ENCODE data around the gene SPATA24. TPM values are rescaled to one million over a fixed set of nuclear protein-coding genes. Genes with fewer than 3 reads are reported as not detected.

Gene SPATA24
- total and polyA plus RNA-seq, 2 of the 13 experiments (the other 11 are each of a cell fraction or from before 2014, with no cell fraction given): 6.0 to 11.1 TPM

GRCh38 chr5:139439013-139439903 lies 35.4 kb upstream of the SPATA24 start, which contains the start of gene DNAJC18 (continued):
- TF ChIP-seq ZNF616 (CRISPR knock-in tag; IDR thresholded peaks at IDR 0.05; ENCODE audit: low read depth) (no peak), ZSCAN5A (CRISPR knock-in tag; IDR thresholded peaks at IDR 0.05; ENCODE audit: borderline replicate concordance) (no peak), JUND (CRISPR knock-in tag; IDR thresholded peaks at IDR 0.05) (no peak), MEIS2 (CRISPR knock-in tag; IDR thresholded peaks at IDR 0.05) (no peak), HOXA3 (CRISPR knock-in tag; IDR thresholded peaks at IDR 0.05) (peak; percentile 59; the same call in 1 of the 2 replicates), E2F1 (CRISPR knock-in tag; IDR thresholded peaks at IDR 0.05) (no peak), RFXAP (CRISPR knock-in tag; IDR thresholded peaks at IDR 0.05; ENCODE audit: borderline replicate concordance) (no peak), ZFP82 (CRISPR knock-in tag; IDR thresholded peaks at IDR 0.05; ENCODE audit: borderline replicate concordance) (no peak), ZNF740 (CRISPR knock-in tag; IDR thresholded peaks at IDR 0.05) (no peak), ZNF10 (CRISPR knock-in tag; IDR thresholded peaks at IDR 0.05; ENCODE audit: borderline replicate concordance, low read depth) (no peak), MIXL1 (CRISPR knock-in tag; IDR thresholded peaks at IDR 0.05) (no peak), ZNF639 (CRISPR knock-in tag; conservative IDR thresholded peaks at IDR 0.05) (no peak), GATAD2A (CRISPR knock-in tag; IDR thresholded peaks at IDR 0.05) (no peak; the same call in 1 of the 2 replicates), ZEB1 (IDR thresholded peaks at IDR 0.05; ENCODE audit: insufficient replicate concordance, low read depth) (peak; percentile 11), JDP2 (CRISPR knock-in tag; IDR thresholded peaks at IDR 0.05; ENCODE audit: borderline replicate concordance) (no peak), MBNL3 (CRISPR knock-in tag; conservative IDR thresholded peaks at IDR 0.05) (no peak), CHD2 (IDR thresholded peaks at IDR 0.05; ENCODE audit: low read depth, low read length) (no peak), ZNF20 (CRISPR knock-in tag; IDR thresholded peaks at IDR 0.05) (no peak), UBTF (CRISPR knock-in tag; IDR thresholded peaks at IDR 0.05) (0 out of 2 replicates have a peak, but pooled peaks have one; percentile 37), NR2F6 (IDR thresholded peaks at IDR 0.05) (no peak), NR2F6 (CRISPR knock-in tag; IDR thresholded peaks at IDR 0.05) (peak; percentile 23; the same call in 1 of the 2 replicates), POGZ (CRISPR knock-in tag; IDR thresholded peaks at IDR 0.05) (peak; percentile 42; the same call in 1 of the 2 replicates), MTA3 (CRISPR knock-in tag; IDR thresholded peaks at IDR 0.05) (no peak), DDIT3 (CRISPR knock-in tag; IDR thresholded peaks at IDR 0.05) (no peak)

All from HepG2 (cell line).